Measurements from ENCODE around the gene RCOR2.

DNA sequence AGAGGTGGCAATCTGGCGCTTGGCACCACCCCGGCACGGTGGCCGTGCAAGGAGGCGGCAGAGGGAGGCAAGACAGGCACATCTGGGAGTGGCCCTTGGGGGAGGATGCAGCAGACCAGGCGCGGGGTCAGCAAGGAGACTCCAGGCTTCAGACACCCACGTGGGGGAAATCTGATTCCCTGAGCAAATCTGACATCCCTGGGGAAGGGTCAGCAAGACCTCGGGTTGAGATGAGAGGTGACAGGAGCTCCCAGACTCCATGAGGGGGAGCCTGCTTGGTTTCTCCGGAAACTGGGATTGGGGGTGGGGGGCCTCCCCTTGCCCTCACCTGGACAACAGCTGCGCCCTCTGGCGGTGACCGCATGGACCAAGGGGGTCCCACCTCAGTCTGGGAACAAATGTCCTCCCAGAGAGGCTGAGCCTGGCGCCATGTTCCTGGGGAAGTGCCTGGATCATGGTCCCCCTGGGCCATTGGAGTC lies 4.0 kb upstream of the RCOR2 start:
- TF ChIP-seq, protein P1, sequence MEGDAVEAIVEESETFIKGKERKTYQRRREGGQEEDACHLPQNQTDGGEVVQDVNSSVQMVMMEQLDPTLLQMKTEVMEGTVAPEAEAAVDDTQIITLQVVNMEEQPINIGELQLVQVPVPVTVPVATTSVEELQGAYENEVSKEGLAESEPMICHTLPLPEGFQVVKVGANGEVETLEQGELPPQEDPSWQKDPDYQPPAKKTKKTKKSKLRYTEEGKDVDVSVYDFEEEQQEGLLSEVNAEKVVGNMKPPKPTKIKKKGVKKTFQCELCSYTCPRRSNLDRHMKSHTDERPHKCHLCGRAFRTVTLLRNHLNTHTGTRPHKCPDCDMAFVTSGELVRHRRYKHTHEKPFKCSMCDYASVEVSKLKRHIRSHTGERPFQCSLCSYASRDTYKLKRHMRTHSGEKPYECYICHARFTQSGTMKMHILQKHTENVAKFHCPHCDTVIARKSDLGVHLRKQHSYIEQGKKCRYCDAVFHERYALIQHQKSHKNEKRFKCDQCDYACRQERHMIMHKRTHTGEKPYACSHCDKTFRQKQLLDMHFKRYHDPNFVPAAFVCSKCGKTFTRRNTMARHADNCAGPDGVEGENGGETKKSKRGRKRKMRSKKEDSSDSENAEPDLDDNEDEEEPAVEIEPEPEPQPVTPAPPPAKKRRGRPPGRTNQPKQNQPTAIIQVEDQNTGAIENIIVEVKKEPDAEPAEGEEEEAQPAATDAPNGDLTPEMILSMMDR (conservative IDR thresholded peaks at IDR 0.05; ENCODE audit: low read depth in 2 of 2): peak; percentile 92 to 95
- TF ChIP-seq EZH2phosphoT487 (IDR thresholded peaks at IDR 0.05; ENCODE audit: unreplicated experiment): no peak
- TF ChIP-seq POLR2AphosphoS5 (IDR thresholded peaks at IDR 0.05; ENCODE audit: low read depth): no peak
- TF ChIP-seq REST (IDR thresholded peaks at IDR 0.05; ENCODE audit: unreplicated experiment): no peak

Data from GM23338 (cell line).